ENCODE results near the gene SLC16A5. TPM values are rescaled to one million over a fixed set of nuclear protein-coding genes. Genes with fewer than 3 reads are reported as not detected.

SLC16A5 gene
- polyA plus RNA-seq, 3 donors: 26.1 to 99.4 (median 27.0) TPM

DNA sequence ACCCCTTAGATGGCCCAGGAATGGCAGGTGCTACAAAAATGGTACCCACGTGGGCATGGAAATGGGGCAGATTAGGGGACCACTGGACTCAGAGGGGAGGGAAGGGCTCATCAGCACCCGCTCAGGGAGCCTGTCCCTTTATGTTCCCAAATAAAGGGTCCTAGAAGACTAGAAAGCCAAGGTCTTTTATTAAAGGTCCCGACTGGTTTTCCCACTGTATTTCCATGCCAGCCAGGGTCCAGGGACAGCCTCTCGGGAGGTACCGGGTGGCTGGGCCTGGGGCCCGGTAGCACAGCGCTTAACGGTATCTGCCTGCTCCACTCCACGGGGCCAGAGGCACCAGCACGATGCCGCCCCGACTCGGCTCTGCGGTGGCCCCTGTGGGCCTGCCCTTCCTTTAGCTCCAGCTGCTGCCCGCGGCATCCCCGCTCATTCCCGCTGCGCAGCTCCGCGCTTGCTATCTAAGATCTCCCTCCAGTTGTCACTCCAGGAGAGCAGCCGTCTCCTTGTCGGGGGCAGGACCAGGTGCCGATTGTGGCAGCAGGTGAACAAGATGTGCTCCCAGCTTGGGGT is 42.4 kb downstream of the SLC16A5 start:
- peak overlapping the region; percentile 85 for H2AFZ ChIP-seq (ENCODE audit: insufficient read depth, low read depth, low read length, poor library complexity, severe bottlenecking)
- Mint-ChIP-seq H3K27me3 (ENCODE audit: low read depth in 3 of 3) (no peaks in the 10 kb centered on the region), H3K27ac (peak overlapping the region in 2 of 7 donors; percentile 50 to 69), H3K4me1 (peaks cover 27% of the 10 kb centered on the region), H3K36me3 (peaks cover 19 to 34% of the 10 kb centered on the region in 2 donors), H3K9me3 (no peaks in the 10 kb centered on the region), H3K4me3 (no peak overlapping the region)
- no peak overlapping the region for H3K27ac ChIP-seq (ENCODE audit: low read depth in 1 of 2, low read length in 2 of 2)
- H3K79me2 ChIP-seq (ENCODE audit: insufficient read depth, low read length): peaks cover 22% of the 10 kb centered on the region
- peaks cover 25 to 38% of the 10 kb centered on the region in 2 donors for H3K4me1 ChIP-seq (ENCODE audit: control insufficient read depth in 1 of 2, insufficient read depth in 2 of 2, low read length in 2 of 2)
- H4K20me1 ChIP-seq (ENCODE audit: insufficient read depth, low read length): peaks cover 18% of the 10 kb centered on the region
- peak overlapping the region; percentile 93 for H3K4me2 ChIP-seq (replicated peaks; ENCODE audit: extremely low read depth, low read length, poor library complexity, severe bottlenecking)
- peaks cover 19 to 28% of the 10 kb centered on the region in 2 donors for H3K36me3 ChIP-seq (replicated peaks in 1 of 2; ENCODE audit: control insufficient read depth in 1 of 2, insufficient read depth in 2 of 2, low read length in 2 of 2)
- no peaks in the 10 kb centered on the region for H3K27me3 ChIP-seq (ENCODE audit: control insufficient read depth in 2 of 2, insufficient read depth in 2 of 2, low read length in 2 of 2)
- intact Hi-C loops (cut with micrococcal nuclease): no loop called here
- H3K9ac ChIP-seq (ENCODE audit: insufficient read depth, low read length, poor library complexity, severe bottlenecking): peak overlapping the region; percentile 76
- no peak for DNase-seq
- WGBS (ENCODE audit: insufficient coverage): 91% methylated on average over 23 of the region's 24 CpGs
- H3K9me3 ChIP-seq (replicated peaks in 1 of 2; ENCODE audit: control insufficient read depth in 1 of 2, insufficient read depth in 1 of 2, low read length in 2 of 2): no peaks in the 10 kb centered on the region
- TF ChIP-seq, protein P1, sequence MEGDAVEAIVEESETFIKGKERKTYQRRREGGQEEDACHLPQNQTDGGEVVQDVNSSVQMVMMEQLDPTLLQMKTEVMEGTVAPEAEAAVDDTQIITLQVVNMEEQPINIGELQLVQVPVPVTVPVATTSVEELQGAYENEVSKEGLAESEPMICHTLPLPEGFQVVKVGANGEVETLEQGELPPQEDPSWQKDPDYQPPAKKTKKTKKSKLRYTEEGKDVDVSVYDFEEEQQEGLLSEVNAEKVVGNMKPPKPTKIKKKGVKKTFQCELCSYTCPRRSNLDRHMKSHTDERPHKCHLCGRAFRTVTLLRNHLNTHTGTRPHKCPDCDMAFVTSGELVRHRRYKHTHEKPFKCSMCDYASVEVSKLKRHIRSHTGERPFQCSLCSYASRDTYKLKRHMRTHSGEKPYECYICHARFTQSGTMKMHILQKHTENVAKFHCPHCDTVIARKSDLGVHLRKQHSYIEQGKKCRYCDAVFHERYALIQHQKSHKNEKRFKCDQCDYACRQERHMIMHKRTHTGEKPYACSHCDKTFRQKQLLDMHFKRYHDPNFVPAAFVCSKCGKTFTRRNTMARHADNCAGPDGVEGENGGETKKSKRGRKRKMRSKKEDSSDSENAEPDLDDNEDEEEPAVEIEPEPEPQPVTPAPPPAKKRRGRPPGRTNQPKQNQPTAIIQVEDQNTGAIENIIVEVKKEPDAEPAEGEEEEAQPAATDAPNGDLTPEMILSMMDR (IDR thresholded peaks at IDR 0.05): no peak
- H3K4me3 ChIP-seq (replicated peaks in 1 of 3; ENCODE audit: low read depth in 2 of 3, low read length in 3 of 3): peak overlapping the region in 1 of 3 experiments; percentile 92

GRCh38 chr17:75130632-75131277 is 43.0 kb downstream of the SLC16A5 start:
- Histone ChIP-seq H3K4me1 (ENCODE audit: control insufficient read depth in 1 of 2, insufficient read depth in 2 of 2, low read length in 2 of 2) (peaks cover 22 to 32% of the 10 kb centered on the region in 2 donors), H3K9ac (ENCODE audit: insufficient read depth, low read length, poor library complexity, severe bottlenecking) (peak overlapping the region; percentile 76), H3K36me3 (replicated peaks in 1 of 2; ENCODE audit: control insufficient read depth in 1 of 2, insufficient read depth in 2 of 2, low read length in 2 of 2) (peaks cover 25 to 34% of the 10 kb centered on the region in 2 donors), H4K20me1 (ENCODE audit: insufficient read depth, low read length) (peaks cover 17% of the 10 kb centered on the region), H3K4me2 (replicated peaks; ENCODE audit: extremely low read depth, low read length, poor library complexity, severe bottlenecking) (peak overlapping the region; percentile 93), H2AFZ (ENCODE audit: insufficient read depth, low read depth, low read length, poor library complexity, severe bottlenecking) (peak overlapping the region; percentile 85), H3K4me3 (replicated peaks in 1 of 3; ENCODE audit: low read depth in 2 of 3, low read length in 3 of 3) (peak overlapping the region; percentile 72 to 92 (median 73)), H3K27me3 (ENCODE audit: control insufficient read depth in 2 of 2, insufficient read depth in 2 of 2, low read length in 2 of 2) (no peaks in the 10 kb centered on the region), H3K9me3 (replicated peaks in 1 of 2; ENCODE audit: control insufficient read depth in 1 of 2, insufficient read depth in 1 of 2, low read length in 2 of 2) (no peaks in the 10 kb centered on the region), H3K79me2 (ENCODE audit: insufficient read depth, low read length) (peaks cover 20% of the 10 kb centered on the region), H3K27ac (ENCODE audit: low read depth in 1 of 2, low read length in 2 of 2) (peak overlapping the region; percentile 20 to 75)
- Mint-ChIP-seq H3K9me3 (no peaks in the 10 kb centered on the region), H3K4me3 (peak overlapping the region; percentile 84 to 88), H3K36me3 (peaks cover 24 to 38% of the 10 kb centered on the region in 2 donors), H3K27ac (peak overlapping the region in 6 of 7 donors; percentile 40 to 69 (median 53)), H3K27me3 (ENCODE audit: low read depth in 3 of 3) (no peaks in the 10 kb centered on the region), H3K4me1 (peaks cover 21% of the 10 kb centered on the region)
- TF ChIP-seq, protein P1 (IDR thresholded peaks at IDR 0.05): peak; percentile 54
- intact Hi-C loops (cut with micrococcal nuclease): no loop called here
- WGBS (ENCODE audit: insufficient coverage): 17% methylated on average over 22 of the region's 29 CpGs
- peak in 2 of 3 donors; percentile 40 to 46 for DNase-seq

Data from CD14-positive monocyte (primary cell).